Measurements from ENCODE around the gene SPX.
A peak's percentile ranks its signal among the peaks of the same experiment; 100 is the strongest.

The SPX gene

GRCh38 chr12:21558100-21558679 is 32.1 kb downstream of the SPX start:
- no peak for TF ChIP-seq CTCF (IDR thresholded peaks at IDR 0.05; ENCODE audit: low read length, missing control alignments)
- no peak for DNase-seq (ENCODE audit: low read depth)

GRCh38 chr12:21559855-21560569 is 33.9 kb downstream of the SPX start:
- no peak overlapping the region for H3K4me3 ChIP-seq (replicated peaks; ENCODE audit: low read depth, low read length)
- DNase-seq (ENCODE audit: low read depth): peak; percentile 86
- TF ChIP-seq CTCF (IDR thresholded peaks at IDR 0.05; ENCODE audit: low read length, missing control alignments): no peak

More at GRCh38 chr12:21558100-21558679, 32.1 kb downstream of the SPX start:
- no peak overlapping the region for H3K4me3 ChIP-seq (replicated peaks; ENCODE audit: low read depth, low read length)

- no peak for TF ChIP-seq CTCF (IDR thresholded peaks at IDR 0.05; ENCODE audit: low read length, missing control alignments)
- DNase-seq (ENCODE audit: low read depth): no peak
- H3K4me3 ChIP-seq (replicated peaks; ENCODE audit: low read depth, low read length): no peak overlapping the region
Observed at GRCh38 chr12:21561158-21561557, 35.1 kb downstream of the SPX start.

- TF ChIP-seq CTCF (IDR thresholded peaks at IDR 0.05; ENCODE audit: low read length, missing control alignments): no peak
- no peak for DNase-seq (ENCODE audit: low read depth)
- H3K4me3 ChIP-seq (replicated peaks; ENCODE audit: low read depth, low read length): no peak overlapping the region
Observed at GRCh38 chr12:21562859-21563258, 36.8 kb downstream of the SPX start.

GRCh38 chr12:21566223-21566906 is 40.3 kb downstream of the SPX start:
- no peak overlapping the region for H3K4me3 ChIP-seq (replicated peaks; ENCODE audit: low read depth, low read length)
- DNase-seq (ENCODE audit: low read depth): no peak
- no peak for TF ChIP-seq CTCF (IDR thresholded peaks at IDR 0.05; ENCODE audit: low read length, missing control alignments)

GRCh38 chr12:21566907-21567394 is 40.9 kb downstream of the SPX start:
- H3K4me3 ChIP-seq (replicated peaks; ENCODE audit: low read depth, low read length): no peak overlapping the region
- DNase-seq (ENCODE audit: low read depth): no peak
- no peak for TF ChIP-seq CTCF (IDR thresholded peaks at IDR 0.05; ENCODE audit: low read length, missing control alignments)
